Osteoblast (primary cell): Measurements from ENCODE around the gene PFN4. TPM values are rescaled to one million over a fixed set of nuclear protein-coding genes. Genes with fewer than 3 reads are reported as not detected.

Experiments
- DNase-seq: peaks from one replicate; pipeline ENCODE4 v3.0.0; 2011; ENCODE audit warnings: low spot score, mixed read lengths; ENCODE audit not compliant: insufficient read length; ENCODE audit errors: missing footprints
- H2AFZ ChIP-seq: 2 replicates; pipeline ENCODE4 v1.6.0; 2011; ENCODE audit warnings: mild to moderate bottlenecking, low read length
- H3K27ac ChIP-seq: 2 replicates; pipeline ENCODE4 v1.5.1; 2011; ENCODE audit warnings: mild to moderate bottlenecking, low read depth, low read length, moderate library complexity
- H3K27me3 ChIP-seq: 2 replicates; pipeline ENCODE4 v1.6.0; 2012; ENCODE audit warnings: mild to moderate bottlenecking, control low read depth, inconsistent platforms, low read length, moderate library complexity; ENCODE audit not compliant: insufficient read depth
- H3K36me3 ChIP-seq: 2 replicates; pipeline ENCODE4 v1.5.1; 2011; ENCODE audit warnings: mild to moderate bottlenecking, low read length, control low read depth, moderate library complexity; ENCODE audit not compliant: insufficient read depth
- H3K4me1 ChIP-seq: 2 replicates; pipeline ENCODE4 v1.5.1; 2011; ENCODE audit warnings: mild to moderate bottlenecking, low read length, control low read depth, moderate library complexity; ENCODE audit not compliant: insufficient read depth
- H3K4me2 ChIP-seq: 2 replicates; pipeline ENCODE4 v1.6.0; 2011; ENCODE audit warnings: mild to moderate bottlenecking, low read length; ENCODE audit not compliant: insufficient read depth
- H3K4me3 ChIP-seq: fragments of 200-600 bp; sonication (generic); 3 replicates; pipeline ENCODE4 v1.5.1; 2012; ENCODE audit warnings: mild to moderate bottlenecking, low read length, inconsistent platforms; ENCODE audit not compliant: insufficient read depth
- H3K79me2 ChIP-seq: 2 replicates; pipeline ENCODE4 v1.6.0; 2012; ENCODE audit warnings: mild to moderate bottlenecking, low read length, control low read depth, inconsistent platforms; ENCODE audit not compliant: insufficient read depth
- H3K9me3 ChIP-seq: 2 replicates; pipeline ENCODE4 v1.5.1; 2011; ENCODE audit warnings: low read depth, low read length, control low read depth
- H4K20me1 ChIP-seq: 2 replicates; pipeline ENCODE4 v1.6.0; 2012; ENCODE audit warnings: mild to moderate bottlenecking, low read length, control low read depth; ENCODE audit not compliant: insufficient read depth
- CTCF ChIP-seq: IDR thresholded peaks from 2 replicates; pipeline ENCODE4 v1.5.1; 2011; ENCODE audit warnings: mild to moderate bottlenecking, low read depth, low read length, moderate library complexity; ENCODE audit errors: extremely low read depth
- total RNA-seq: library from RNA; depleted of rRNA; stranded (reverse); fragments of >200 nt; gene quantifications from 2 replicates; pipeline ENCODE4 v1.2.3, GENCODE V29; 2012

Gene PFN4
- total RNA-seq, 1 donor: not detected

GRCh38 chr2:24163186-24163585 lies 40.1 kb upstream of the PFN4 start:
- Histone ChIP-seq H3K36me3 (no peaks in the 10 kb centered on the region), H3K79me2 (no peaks in the 10 kb centered on the region), H3K27ac (no peak overlapping the region), H4K20me1 (no peaks in the 10 kb centered on the region), H2AFZ (no peak overlapping the region), H3K4me1 (no peaks in the 10 kb centered on the region), H3K27me3 (no peaks in the 10 kb centered on the region), H3K4me2 (no peak overlapping the region), H3K4me3 (no peak overlapping the region), H3K9me3 (no peaks in the 10 kb centered on the region)
- TF ChIP-seq CTCF: no peak
- no peak for DNase-seq

- no peak overlapping the region for H3K4me2 ChIP-seq
- no peaks in the 10 kb centered on the region for H3K79me2 ChIP-seq
- no peak for DNase-seq
- no peaks in the 10 kb centered on the region for H3K9me3 ChIP-seq
- no peaks in the 10 kb centered on the region for H3K36me3 ChIP-seq
- H3K27ac ChIP-seq: no peak overlapping the region
- no peak overlapping the region for H3K4me3 ChIP-seq
- no peaks in the 10 kb centered on the region for H3K27me3 ChIP-seq
- no peaks in the 10 kb centered on the region for H4K20me1 ChIP-seq
- H3K4me1 ChIP-seq: no peaks in the 10 kb centered on the region
- TF ChIP-seq CTCF: no peak
- H2AFZ ChIP-seq: no peak overlapping the region
Observed at GRCh38 chr2:24162494-24162893, 39.4 kb upstream of the PFN4 start.

- no peaks in the 10 kb centered on the region for H4K20me1 ChIP-seq
- H3K36me3 ChIP-seq: no peaks in the 10 kb centered on the region
- H3K79me2 ChIP-seq: no peaks in the 10 kb centered on the region
- H3K4me3 ChIP-seq: no peak overlapping the region
- H3K27me3 ChIP-seq: no peaks in the 10 kb centered on the region
- no peaks in the 10 kb centered on the region for H3K4me1 ChIP-seq
- no peak for TF ChIP-seq CTCF
- H2AFZ ChIP-seq: no peak overlapping the region
- H3K27ac ChIP-seq: no peak overlapping the region
- H3K4me2 ChIP-seq: no peak overlapping the region
- DNase-seq: no peak
- H3K9me3 ChIP-seq: no peaks in the 10 kb centered on the region
Observed at GRCh38 chr2:24160761-24161160, 37.6 kb upstream of the PFN4 start.

- H3K79me2 ChIP-seq: no peaks in the 10 kb centered on the region
- H3K27ac ChIP-seq: no peak overlapping the region
- no peaks in the 10 kb centered on the region for H3K36me3 ChIP-seq
- no peaks in the 10 kb centered on the region for H4K20me1 ChIP-seq
- no peak for DNase-seq
- no peaks in the 10 kb centered on the region for H3K4me1 ChIP-seq
- no peak overlapping the region for H2AFZ ChIP-seq
- no peak overlapping the region for H3K4me3 ChIP-seq
- H3K4me2 ChIP-seq: no peak overlapping the region
- H3K27me3 ChIP-seq: no peaks in the 10 kb centered on the region
- TF ChIP-seq CTCF: no peak
- H3K9me3 ChIP-seq: no peaks in the 10 kb centered on the region
Observed at GRCh38 chr2:24159708-24160107, 36.6 kb upstream of the PFN4 start.
